Prostate gland (tissue), 2 donors: ENCODE measurements around the gene HADHA.

ENCODE experiments used
- CTCF ChIP-seq, 4 experiments: fragments of 200-600 bp in 2 of 4; fragments of 450-650 bp in 2 of 4; sonication (generic) in 2 of 4; IDR thresholded peaks; 1 replicate in 3 of 4; 2 replicates in 1 of 4; pipeline ENCODE4 v1.5.1; 2016 to 2019; ENCODE audit warnings: antibody characterized with exemption in 4 of 4, mild to moderate bottlenecking in 2 of 4, moderate library complexity in 2 of 4
- POLR2A ChIP-seq: fragments of 450-650 bp; IDR thresholded peaks from one replicate; pipeline ENCODE4 v1.6.1; 2016; ENCODE audit warnings: antibody characterized with exemption, mild to moderate bottlenecking

GRCh38 chr2:26196683-26197418, 47.6 kb downstream of the HADHA start:
- TF ChIP-seq POLR2A (no peak), CTCF (IDR thresholded peaks at IDR 0.05) (no peak)
